Stimulated activated naive CD4-positive, alpha-beta T cell treated with Interleukin-2 at 50 U/mL for 16 hours (primary cell): ENCODE data around the gene TUB.

Experiments
- DNase-seq: peaks from one replicate; lab custom pipeline; 2025; lab: John Stamatoyannopoulos, UW

Gene TUB

DNA sequence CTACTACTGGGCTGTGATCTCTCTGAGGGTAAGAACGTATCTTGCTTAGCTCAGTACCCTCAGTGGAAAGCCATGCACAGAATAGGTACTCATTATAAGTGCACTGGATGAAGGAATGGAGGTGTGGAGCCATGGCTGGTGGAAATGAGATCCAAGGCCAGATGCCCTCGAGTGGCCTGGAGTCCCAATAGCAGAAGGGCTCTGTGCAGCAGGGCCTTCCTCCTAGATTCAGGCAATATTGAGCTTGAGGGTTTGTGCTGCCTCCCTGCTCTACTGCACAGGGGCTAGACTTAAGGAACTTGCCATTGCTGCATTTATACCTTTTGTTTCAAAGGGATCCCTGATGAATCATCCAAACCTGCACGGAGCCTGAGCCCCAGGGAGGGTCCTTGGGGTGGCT lies 33.6 kb upstream of the TUB start:
- DNase-seq: no peak

GRCh38 chr11:8049084-8049483 lies 31.9 kb upstream of the TUB start:
- no peak for DNase-seq

DNA sequence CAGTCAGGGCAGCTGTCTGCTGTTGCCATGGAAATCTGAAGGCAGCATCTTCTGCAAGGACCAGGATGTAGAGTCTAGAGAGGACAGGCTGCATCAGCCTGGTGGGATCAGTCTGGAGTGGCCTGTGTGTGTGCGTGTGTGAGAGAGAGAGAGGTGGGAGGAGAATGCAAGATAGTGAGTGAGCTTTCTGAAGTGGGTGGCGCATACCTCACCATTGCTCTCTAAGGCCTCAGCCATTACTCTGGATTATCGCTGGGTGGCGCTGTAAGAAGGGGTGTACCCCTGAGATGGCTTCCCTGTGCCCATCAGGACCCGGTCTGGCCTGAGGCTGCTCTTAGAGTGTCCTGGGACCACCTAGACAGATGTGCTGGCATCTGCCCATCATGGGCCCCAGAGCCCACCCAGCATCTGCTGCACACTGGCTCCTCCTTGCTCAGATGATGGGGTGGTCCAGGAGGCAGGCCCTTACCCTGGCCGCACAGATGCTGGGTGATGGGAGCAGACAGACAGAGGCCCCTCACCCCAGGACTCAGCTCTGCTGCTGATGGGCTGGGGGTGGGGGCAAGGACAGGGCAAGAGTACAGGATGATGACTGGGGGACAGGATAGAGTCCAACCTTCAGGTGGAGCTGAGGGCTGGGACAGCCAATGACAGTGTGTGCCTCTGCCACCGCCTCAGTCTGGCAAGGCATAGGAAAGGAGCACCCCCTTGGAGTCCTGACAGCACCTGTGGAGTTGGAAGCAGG lies 25.7 kb upstream of the TUB start:
- DNase-seq: no peak

- DNase-seq: no peak
Observed at GRCh38 chr11:8055836-8056526, 25.0 kb upstream of the TUB start.

- DNase-seq: no peak
Observed at GRCh38 chr11:8056810-8057463, 24.1 kb upstream of the TUB start.

DNA sequence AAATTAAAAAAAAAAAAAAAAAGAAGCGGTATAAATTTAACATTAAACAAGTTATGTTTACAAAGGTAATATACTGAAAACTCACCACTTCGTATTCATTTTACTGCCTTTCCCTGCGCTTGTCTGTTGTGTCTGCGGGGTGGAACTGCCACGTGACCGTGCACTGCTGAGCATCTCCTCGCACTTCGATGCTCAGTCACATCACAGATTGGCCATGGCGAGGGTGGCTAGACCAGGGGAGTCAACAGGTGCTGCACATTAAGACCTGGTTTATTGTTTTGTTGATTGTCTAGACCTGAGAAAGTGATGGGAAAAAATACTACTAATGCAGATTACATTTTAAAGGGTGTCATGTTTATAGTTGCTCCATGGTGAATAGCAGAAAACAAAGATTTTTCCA lies 22.8 kb upstream of the TUB start:
- no peak for DNase-seq

GRCh38 chr11:8059030-8059429 lies 22.0 kb upstream of the TUB start:
- DNase-seq: no peak

DNA sequence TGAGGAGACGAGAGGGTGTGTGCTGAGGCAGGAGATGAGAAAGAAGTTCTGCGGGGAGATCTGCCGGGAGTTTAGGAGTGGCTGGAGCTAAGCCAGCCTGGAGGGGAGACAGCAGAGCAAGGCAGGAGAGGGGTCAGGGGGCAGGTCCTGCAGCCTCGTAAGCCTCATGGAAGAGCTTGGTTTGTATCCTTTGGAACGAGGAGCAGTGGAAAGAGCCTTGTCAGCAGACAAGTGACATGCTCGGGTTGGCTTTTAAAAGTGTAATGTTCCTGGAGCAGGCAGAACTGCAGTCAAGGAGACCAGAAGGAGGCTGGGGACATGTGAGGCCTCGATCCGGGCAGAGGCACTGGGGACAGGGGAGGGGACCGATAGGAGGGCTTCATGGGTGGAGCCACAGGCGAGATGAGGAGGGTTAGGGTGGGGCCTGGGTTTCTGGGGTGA lies 21.4 kb upstream of the TUB start:
- no peak for DNase-seq

- DNase-seq: no peak
Observed at GRCh38 chr11:8060146-8060719, 20.8 kb upstream of the TUB start.

- DNase-seq: no peak
Observed at GRCh38 chr11:8060801-8061554, 20.0 kb upstream of the TUB start.

- no peak for DNase-seq
Observed at GRCh38 chr11:8061555-8062428, 19.2 kb upstream of the TUB start.

DNA sequence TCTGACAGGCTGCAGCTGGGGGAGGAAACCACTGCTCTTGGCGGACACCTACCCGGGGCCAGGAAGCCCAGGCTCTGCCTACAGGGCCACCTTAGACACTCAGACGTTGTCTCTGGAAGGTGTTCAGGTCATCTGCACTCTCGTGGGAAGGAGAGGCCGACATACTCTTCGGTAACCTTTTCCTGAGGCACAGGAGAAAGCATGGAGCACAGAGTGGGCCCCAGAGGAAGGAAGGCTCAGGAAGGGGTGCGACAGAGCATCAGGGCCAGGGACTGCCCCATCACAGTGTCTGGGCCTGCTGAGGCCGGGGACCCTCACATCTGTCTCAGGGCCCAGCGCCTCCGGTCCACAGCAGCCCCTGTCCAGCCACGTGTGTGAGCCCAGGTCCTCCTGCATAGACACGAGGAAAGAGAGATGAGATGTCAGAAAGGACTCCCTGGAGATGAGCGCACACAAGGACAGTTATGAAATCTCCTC lies 18.2 kb upstream of the TUB start:
- no peak for DNase-seq

DNA sequence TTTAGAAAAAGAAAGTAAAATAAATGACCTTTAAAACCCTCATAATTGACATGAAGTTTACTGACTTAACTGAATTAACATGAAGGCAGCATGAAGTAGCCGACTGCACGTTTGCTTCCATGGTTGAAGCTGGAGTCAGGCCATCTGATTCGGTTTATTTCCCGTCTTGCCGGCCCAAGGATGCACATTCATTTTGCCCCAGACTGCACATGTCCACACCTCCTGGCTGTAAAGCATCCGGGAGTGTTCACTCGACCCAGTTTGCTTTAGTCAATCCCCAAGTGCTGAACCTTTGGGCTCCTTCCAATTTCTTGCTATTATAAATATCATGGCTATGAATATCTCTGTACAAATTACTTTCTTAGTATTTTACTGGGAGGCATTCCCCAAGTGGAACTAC lies 17.7 kb upstream of the TUB start:
- DNase-seq: no peak

DNA sequence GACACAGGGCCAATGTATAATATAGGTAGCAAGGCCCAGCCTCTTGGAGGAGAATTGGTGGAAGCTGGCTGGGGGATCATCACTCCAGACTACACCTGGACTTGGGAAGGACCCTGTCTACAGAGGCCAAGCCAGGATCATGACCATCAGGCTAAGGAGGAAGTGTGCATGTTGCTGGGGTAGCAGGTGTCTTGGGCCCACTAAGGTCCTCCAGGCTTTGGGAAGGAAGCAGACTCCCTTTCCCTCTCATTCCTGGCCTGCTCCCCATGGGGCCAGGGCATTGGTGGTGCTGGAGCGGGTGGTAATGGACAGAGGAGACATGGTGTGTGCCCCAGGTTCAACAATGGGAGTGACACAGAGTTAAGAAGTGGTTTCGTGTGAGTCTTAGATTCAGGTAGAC lies 16.0 kb upstream of the TUB start:
- DNase-seq: no peak

DNA sequence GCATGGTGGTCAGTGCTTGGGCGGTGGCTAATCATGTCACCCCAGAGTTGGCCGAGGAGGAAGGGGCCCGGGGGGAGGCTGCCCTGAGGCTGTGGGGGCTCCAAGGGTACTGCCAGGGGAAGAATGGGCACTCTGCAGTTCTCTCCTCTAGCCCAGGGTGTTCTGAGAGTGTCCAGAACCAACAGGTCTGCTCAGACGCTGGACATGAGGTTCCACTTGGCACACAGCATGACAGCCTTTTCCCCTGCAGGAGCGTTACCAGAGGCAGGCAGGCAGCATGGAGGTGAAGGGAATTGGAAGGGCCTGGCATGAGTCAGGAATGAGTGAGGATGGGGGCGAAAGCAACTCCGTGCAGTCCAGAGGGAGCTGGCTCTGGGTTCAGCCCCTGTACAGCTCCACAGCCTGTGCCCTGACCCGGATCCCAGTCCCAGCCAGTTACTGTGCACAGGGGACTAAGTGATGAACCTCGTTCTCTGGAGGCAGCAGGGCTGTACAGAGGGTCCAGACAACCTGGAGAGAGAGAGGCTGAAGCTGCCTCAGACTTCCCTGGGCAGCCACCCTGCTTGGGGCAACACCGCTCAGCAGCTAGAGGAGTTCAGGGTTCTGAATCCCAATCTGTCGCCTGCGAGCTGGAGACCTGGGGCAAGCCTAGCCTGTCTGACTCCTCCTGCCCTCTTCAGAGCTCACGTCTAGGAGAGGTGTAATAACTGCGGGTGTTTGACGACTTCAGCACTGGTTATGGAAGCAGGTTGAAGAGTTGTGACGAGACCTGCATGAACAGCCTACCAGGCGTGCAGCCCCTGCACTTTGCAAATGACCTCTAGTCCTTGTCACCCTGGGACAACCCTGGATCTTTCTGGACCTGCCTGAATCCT lies 14.7 kb upstream of the TUB start:
- DNase-seq: no peak

GRCh38 chr11:8066911-8067455 lies 14.0 kb upstream of the TUB start:
- no peak for DNase-seq

GRCh38 chr11:8067567-8067928 lies 13.5 kb upstream of the TUB start:
- DNase-seq: no peak

DNA sequence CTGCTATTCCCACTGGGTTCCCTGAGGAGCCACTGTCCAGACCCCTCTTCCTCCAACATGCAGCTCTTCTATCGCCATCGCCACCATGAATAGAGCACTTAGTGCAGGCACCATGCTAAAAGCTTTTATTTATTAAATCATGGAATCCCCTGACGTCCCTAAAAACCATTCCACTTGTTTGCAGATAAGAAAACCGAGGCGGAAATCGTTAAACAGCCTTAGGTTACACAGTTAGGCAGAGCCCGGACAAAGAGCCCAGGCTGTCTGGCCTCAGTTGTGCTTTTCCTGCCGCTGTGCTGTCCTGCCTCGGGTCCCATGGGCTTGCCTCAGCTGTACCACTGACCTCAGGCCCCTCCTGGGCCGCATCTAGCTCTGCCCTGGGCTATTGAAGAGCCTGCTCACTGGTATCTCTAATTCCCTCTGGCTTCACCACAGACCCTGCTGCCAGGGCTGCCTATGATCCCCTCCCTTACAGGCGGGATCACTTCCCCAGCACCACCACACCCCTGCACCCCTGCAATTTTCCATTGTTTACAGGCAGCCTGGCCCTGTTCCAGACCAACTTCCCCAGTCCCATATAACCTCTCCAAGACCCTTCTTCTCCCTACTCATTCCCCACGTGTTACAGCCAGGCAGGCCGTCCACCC lies 13.0 kb upstream of the TUB start:
- no peak for DNase-seq

- DNase-seq: no peak
Observed at GRCh38 chr11:8068605-8069221, 12.3 kb upstream of the TUB start.
